SKM-1 treated with dmso at 0.1 percent for 144 hours (cell line): ENCODE measurements around the gene MRPL36.
A peak's percentile ranks its signal among the peaks of the same experiment; 100 is the strongest.
"Not testable (repeated sequence)": the region's sequence is repeated elsewhere in the genome, so short reads cannot be mapped to it uniquely, and the experiment has no call there.

Experiments used
- DNase-seq: peaks from one replicate; lab custom pipeline; 2025; ENCODE audit not compliant: unreplicated experiment; lab: John Stamatoyannopoulos, UW

Gene MRPL36

DNA sequence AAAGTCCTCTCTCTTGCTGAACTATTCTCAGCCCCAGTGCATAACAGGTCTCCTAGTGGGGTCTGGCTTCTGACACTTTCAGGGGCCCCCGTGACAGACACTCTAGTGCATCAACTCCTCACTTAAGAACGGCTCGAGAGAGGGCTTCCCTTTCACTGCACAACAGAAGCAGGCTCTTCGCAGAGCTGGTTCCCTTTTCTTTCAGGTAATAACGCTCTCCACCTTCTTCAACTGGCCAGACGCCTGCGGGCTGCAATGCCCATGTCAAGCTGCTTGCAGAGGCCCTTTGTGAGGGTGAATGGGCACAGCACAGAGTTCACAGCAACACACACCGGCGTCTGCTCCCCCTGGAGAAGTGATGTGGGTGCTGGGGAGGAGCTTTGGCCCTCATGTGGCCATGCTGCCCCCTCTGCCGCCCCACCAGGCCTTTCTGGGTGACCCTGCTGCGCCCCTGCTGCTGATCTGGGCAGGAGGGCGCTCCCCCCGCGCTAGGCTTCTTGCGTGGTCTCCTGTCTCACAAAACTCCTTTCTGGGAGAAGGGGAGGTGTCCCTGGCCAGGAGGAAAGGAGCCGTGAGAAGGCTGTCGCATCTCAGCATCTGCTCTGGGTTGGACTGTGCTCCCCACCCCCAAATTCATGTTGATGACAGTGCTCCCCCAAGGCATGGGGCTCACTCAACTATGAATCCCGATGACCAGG lies 2.4 kb downstream of the MRPL36 start:
- DNase-seq = no peak

DNA sequence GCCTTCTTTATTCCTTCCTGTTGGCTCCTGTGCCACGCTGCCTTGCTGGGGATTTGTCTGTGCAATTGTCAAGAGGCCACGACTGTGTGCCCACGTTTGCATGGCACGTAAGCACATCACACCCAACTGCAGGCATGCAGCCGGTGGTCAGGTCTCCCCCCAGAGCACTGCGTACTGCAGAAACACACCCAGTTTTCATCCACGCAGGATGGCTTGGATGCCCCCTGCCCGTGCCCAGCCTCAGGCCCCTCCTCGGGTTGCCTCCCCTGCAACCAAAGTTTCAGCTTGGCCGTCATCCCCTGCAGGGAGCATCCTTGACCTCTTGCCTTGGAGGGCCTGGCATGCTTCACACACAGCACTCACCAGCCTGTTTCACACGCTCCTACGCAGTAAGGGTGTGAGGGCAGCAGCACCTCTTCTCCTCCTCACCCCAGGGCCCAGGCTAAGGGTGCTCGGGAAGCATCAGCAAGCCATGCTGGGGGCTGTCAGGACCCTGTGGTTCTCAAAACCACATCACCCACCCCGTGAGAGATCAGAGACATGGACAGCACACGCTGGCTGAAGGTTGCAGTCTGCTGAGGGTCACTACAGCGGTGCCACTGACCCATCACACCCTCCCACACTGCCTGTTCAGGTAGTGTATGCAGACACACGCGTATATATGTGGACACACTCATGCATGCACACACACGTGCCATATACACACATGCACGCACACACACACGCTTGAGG lies 3.1 kb downstream of the MRPL36 start:
- no peak for DNase-seq

GRCh38 chr5:1795931-1796330 lies 3.7 kb downstream of the MRPL36 start:
- DNase-seq = no peak

- no peak for DNase-seq
These were observed 4.1 kb downstream of the MRPL36 start for GRCh38 chr5:1795506-1795905.

DNA sequence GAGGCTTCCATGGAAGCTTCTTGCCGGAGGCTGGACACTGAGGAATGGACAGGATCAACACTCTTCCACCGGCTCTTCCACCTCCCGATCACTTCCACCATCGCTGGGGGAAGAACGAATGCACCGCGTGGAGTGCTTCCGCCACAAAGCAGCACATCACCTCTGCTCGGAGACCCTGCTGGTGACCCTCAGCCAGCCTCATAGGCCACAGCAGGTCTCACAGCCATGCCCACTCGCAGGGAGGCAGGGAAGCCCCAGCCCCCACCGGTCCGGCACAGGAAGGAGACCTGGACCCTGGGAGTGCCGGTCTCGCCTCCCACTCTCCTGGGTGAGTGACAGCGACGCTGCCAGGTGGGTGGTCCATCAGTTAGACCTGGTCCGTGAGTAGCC lies 4.7 kb downstream of the MRPL36 start:
- no peak for DNase-seq

GRCh38 chr5:1793966-1794900 lies 5.4 kb downstream of the MRPL36 start:
- DNase-seq = no peak

GRCh38 chr5:1793301-1793740 lies 6.3 kb downstream of the MRPL36 start:
- no peak for DNase-seq

- peak; percentile 38 for DNase-seq
These were observed 6.8 kb downstream of the MRPL36 start for GRCh38 chr5:1792842-1793266.

DNA sequence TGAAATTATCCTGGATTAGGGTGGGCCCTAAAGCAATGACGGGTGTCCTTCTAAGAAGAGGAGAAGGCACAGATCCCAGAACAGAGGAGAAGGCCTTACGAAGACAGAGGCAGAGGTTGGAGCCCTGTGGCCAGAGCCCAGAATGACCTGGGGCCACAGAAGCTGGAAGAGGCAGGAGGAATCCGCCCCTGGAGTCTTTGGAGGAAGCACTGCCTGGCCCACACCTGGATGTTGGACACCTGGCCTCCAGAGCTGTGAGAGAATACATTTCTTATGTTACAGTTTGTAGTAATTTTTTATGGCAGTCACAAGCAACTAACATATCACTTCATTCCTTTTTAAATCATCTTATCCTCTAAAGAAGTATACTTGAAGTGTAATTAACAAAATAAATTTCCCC lies 8.5 kb downstream of the MRPL36 start:
- no peak for DNase-seq

DNA sequence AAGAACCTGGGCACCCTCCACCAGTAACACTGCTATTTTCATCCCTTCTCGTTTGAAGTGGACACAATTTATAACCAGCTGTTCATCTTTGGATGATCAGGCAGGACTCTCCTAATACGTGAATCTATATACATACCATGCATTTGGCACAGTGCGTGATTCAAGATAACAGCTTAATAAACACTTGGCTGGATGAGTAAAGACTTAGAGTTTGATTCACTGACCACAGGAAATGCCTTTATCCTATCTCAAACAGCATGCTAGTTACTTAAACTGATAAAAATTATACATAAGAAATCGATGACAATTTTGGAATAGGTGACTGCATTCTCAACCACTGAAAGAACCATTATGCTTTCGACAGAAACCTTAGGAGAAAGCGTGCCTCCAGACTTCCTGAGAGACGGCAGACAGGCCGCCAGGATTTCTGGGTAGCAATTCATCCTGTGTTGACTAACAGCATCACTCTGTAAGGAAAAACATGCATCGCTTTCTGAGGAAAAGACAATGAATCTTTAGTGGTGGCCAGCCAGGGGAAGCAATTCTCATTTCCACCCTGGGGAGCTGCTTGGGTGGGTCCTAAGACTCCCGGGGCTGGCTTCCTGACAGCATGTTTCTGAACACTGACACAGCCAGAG lies 9.7 kb downstream of the MRPL36 start:
- DNase-seq = no peak

- DNase-seq = not testable (repeated sequence)
These were observed 10.2 kb downstream of the MRPL36 start for GRCh38 chr5:1789438-1789833.

DNA sequence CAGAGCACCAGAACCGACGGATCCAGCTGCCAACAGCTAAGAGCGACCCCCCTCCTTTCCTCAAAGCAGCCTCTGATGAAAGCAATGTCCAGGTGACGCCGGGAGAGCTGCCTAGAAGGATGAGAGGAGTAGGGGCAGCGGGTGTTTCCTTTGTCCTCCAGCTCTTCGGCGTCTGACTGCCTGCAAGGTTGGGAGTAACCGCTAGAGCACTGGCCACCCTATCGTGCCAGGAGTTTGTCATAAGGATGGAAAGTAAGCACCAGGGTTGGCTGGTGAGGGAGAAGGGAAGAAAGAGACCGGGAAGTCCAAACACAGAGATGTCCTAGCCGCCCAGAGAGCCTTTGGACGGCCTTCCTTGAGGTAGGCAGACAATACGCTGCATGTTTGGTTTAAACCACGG lies 10.8 kb downstream of the MRPL36 start:
- DNase-seq = no peak

DNA sequence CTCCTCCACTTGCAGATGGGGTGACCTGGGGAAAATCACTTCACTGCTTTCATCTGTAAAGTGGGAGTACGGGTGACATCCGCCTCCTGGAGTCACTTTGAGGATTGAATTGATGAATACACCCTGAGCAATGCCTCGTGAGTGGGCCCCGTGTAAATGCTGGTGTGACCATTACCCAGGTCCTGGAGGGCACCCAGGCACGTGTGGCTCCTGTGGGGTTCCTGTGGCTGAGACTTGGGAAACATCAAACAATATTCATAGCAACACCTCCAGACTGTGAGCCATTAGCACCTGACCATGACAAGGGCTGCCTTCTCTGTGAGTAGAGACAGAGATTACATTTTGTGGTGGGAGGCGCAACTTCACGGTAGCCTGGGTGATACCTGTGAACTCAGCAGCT lies 11.4 kb downstream of the MRPL36 start:
- DNase-seq = no peak

GRCh38 chr5:1787472-1788047 lies 12.1 kb downstream of the MRPL36 start:
- DNase-seq = no peak

- no peak for DNase-seq
These were observed 12.8 kb downstream of the MRPL36 start for GRCh38 chr5:1786621-1787471.

DNA sequence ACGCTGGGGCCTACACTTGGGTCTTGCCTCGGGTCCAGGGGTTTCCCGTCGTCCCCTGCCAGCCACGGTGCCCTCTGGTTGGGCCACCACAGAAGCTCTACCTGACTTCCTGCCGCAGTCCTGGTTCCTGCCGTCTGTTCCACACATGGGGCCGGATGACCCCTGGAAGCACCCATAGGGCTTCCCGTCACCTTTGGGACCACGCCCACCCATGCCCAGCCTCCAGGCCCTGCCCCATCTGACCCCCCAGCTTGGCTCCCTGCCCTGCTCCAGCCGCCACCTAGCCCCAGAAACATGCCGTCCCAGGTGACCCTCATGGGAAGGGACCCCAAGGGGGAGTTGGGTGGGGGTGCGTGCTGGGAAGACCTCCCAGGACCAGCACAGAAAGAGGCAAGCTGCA lies 13.7 kb downstream of the MRPL36 start:
- no peak for DNase-seq

GRCh38 chr5:1785062-1785461 lies 14.6 kb downstream of the MRPL36 start:
- DNase-seq = no peak

DNA sequence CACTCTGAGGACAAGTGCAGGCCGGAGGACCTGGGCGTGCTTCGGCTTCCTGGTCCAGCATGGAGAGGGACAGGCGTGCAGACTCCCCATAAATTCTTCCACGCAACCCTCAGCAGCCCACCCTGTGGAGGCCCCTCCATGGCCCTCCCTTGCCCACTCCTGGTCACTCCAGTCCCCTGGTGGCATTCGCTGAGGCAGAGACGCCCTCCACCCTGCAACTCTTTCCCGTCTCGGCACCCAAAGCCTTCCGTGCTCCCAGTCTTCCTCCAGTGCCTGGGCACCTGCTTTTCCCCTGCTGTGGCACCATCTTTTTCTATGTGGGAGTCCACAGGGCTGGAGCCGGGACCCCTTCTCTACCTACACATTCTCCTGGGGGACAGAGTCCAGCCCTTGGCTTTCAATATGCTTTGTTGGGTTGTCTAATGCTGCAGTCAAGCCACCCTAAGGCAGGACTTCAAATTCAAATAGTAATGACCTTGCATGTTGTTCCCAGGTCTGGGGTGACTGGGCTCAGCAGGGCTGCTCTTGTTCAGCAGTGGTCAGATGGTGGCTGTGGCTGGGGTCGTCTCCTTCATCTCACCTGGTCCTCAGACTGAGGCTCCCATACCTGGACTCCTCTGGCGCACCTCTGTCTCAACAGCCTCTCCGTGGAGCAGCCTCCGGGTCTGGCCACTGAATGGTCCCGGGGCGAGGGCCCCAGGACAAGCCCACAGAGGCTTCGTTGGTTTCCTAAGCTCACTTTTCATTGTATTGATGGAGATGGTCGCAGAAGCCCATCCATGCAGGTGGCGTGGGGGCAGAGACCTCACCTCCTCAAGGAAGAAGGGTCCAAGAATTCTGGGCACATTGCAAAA lies 15.2 kb downstream of the MRPL36 start:
- DNase-seq = no peak

- no peak for DNase-seq
These were observed 16.5 kb downstream of the MRPL36 start for GRCh38 chr5:1783216-1783554.
